ES-I3 (cell line): Measurements from ENCODE around the gene MINDY4.

Source experiments
- H3K36me3 ChIP-seq: 2 replicates; pipeline ENCODE4 v1.6.1; 2013; ENCODE audit warnings: mild to moderate bottlenecking, low read length, control low read depth, moderate library complexity; ENCODE audit not compliant: insufficient read depth
- H3K4me1 ChIP-seq: 2 replicates; pipeline ENCODE4 v1.6.1; 2013; ENCODE audit warnings: mild to moderate bottlenecking, control low read depth, low read length; ENCODE audit not compliant: insufficient read depth
- H3K9ac ChIP-seq: 2 replicates; pipeline ENCODE4 v1.6.1; 2013; ENCODE audit warnings: low read depth, mild to moderate bottlenecking, low read length, moderate library complexity
- H3K9me3 ChIP-seq: 2 replicates; pipeline ENCODE4 v1.6.1; 2013; ENCODE audit warnings: mild to moderate bottlenecking, low read length, moderate library complexity; ENCODE audit not compliant: control insufficient read depth, insufficient read depth

MINDY4 gene

DNA sequence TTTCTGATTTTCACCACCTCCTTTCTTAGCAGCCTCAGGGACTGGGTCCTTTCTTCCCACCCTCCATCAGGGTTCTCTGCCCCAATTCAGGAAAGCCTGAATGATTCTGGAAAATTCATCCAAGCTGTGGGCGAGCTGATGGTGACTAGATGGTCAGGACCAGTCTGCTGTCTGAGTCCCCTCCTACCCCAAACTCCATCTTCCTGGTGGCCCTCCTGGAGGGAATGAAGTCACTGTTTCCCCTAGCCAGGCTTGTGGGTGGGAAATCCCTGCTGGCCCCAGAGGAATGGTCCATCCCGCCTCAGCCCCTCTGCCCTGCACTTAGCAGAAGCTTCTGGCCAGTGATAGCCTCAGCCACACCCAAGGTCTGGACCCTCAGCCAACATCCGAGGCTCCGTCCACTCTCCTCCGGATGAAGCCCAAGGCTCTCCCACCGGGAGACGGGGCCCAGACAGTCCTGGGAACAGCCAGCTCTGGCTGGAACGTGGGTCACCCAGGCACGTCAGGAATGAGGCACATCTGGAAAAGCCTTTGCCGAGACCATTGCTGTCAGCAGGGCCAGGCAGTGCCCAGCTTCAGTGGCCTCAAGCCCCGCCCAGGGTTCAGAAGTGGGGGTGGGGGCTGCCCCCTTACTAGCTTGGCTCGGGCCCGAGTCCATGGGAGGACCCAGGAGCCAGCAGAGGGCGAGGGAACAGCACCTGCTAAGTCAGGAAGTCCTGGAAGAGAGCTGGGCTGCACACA is 136.5 kb downstream of the MINDY4 start:
- H3K9me3 ChIP-seq = no peaks in the 10 kb centered on the region
- H3K4me1 ChIP-seq = no peaks in the 10 kb centered on the region; the same call in 1 of the 2 replicates
- H3K36me3 ChIP-seq = no peaks in the 10 kb centered on the region
- no peak overlapping the region for H3K9ac ChIP-seq

DNA sequence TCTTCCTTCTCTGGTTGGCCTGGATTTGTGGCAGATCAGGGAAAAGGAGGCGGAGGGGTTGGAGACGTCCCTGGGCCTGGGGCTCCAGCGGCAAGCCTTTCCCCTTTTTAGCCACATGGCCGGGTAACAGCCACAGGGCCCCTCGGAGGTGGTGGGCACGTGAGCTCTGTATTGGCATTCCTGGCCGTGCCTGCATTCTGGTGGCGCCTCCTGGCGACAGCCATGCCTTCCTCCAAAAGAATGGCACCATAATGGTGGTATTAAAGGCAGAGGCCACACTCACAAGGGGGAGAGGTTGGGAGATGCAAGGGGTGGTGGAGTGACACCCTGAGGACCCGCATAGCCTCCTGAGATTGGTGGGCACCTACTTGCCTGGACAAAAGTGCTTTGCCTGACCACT is 137.5 kb downstream of the MINDY4 start:
- Histone ChIP-seq H3K9me3 (no peaks in the 10 kb centered on the region), H3K9ac (no peak overlapping the region), H3K4me1 (no peaks in the 10 kb centered on the region; the same call in 1 of the 2 replicates), H3K36me3 (no peaks in the 10 kb centered on the region)

DNA sequence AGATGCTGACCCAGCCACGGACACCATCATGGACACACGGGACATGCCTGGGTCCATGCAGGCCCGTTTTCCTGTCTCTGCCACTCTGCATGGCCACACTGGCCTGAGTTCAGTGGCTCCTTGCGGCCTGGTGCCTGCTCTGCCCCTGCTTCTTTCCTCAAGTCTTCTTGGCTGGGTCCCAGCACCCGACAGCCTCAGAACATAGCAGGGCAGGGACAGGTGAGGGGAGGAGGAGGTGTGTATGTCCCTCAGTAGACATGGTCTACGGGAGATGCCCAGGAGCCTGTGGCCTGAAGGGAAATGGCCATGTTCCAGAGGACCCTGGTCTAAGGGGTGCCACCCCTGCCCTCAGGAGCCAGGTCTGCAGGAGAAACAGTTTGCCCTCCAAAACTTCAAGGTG is 138.2 kb downstream of the MINDY4 start:
- Histone ChIP-seq H3K4me1 (no peaks in the 10 kb centered on the region; the same call in 1 of the 2 replicates), H3K36me3 (no peaks in the 10 kb centered on the region), H3K9ac (no peak overlapping the region), H3K9me3 (no peaks in the 10 kb centered on the region)

DNA sequence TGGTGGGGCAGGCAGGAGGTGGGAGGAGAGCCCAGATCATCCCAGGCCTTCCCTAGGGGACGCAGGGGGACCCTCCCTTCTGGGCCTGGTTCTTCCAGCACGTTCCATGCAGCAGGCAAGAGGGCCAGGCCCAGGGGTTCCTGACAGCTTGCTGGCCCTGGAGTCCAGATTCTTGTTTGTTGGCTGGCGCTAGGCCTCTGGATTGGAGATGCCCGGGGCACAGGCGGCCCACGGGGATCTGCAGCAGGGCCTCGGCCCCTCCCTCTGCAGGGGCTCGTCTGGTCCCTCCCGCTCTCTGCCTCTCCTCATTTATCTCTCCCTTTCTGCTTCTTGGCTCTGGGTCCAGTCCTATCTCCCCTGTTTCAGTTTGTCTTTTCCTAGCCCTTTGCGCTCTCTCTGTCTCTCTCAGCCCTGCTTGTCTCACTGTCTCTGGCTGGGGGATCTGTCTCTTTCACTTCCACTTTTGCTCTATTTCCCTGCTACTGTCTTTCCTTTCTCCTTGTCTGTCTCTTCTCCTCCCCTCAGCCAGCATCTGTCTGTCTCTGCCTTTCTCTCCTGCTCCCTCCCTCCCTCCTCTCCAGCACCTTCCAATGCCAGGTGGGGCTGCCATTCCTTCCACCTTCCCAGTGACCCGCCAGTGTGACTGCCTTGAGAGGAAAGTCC is 139.3 kb downstream of the MINDY4 start:
- no peaks in the 10 kb centered on the region; the same call in 1 of the 2 replicates for H3K4me1 ChIP-seq
- no peaks in the 10 kb centered on the region for H3K9me3 ChIP-seq
- no peak overlapping the region for H3K9ac ChIP-seq

DNA sequence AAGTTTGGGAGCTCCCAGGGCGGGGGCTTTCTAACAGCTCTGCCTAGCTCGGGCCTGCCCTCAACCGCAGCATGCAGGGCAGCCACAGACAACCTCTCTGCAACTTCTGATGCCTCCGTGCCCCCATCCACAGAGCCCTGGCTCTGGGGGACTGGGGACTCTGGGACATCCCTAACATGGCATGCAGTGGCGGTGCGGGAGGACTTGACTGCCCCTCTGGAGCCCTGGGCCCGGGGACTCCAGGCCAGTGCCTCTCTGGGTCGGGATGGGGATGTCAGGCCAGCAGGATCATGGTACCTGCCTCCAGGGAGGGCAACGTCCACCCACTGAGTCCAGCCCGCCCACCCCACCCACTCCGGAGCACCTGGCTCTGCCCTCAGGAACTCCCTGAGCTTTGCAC is 139.9 kb downstream of the MINDY4 start:
- no peaks in the 10 kb centered on the region; the same call in 1 of the 2 replicates for H3K4me1 ChIP-seq
- no peak overlapping the region for H3K9ac ChIP-seq
- no peaks in the 10 kb centered on the region for H3K9me3 ChIP-seq
- H3K36me3 ChIP-seq = no peaks in the 10 kb centered on the region

More for the DNA sequence above, 139.3 kb downstream of the MINDY4 start:
- H3K36me3 ChIP-seq = no peaks in the 10 kb centered on the region

DNA sequence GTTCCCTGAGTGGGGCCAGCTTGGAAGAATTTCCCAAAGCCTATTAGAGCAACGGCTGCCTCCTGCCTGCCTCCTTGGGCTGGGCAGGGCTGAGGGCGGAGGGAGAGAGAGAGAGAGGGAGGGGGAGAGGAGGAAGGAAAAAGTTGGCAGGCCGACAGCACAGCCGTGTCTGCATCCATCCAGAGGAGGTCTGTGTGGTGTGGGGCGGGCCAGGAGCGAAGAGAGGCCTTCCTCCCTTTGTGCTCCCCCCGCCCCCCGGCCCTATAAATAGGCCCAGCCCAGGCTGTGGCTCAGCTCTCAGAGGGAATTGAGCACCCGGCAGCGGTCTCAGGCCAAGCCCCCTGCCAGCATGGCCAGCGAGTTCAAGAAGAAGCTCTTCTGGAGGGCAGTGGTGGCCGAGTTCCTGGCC is 140.3 kb downstream of the MINDY4 start, which contains the start of gene AQP1:
AQP1 (plus strand) TSS at position 293 of the 409 bp plus-strand sequence; CDS start at position 350, 57 bp downstream.
- Histone ChIP-seq H3K36me3 (no peaks in the 10 kb centered on the region), H3K4me1 (peaks cover 2% of the 10 kb centered on the region; the same call in 1 of the 2 replicates), H3K9ac (no peak within 1 kb of the TSS), H3K9me3 (no peaks in the 10 kb centered on the region)

DNA sequence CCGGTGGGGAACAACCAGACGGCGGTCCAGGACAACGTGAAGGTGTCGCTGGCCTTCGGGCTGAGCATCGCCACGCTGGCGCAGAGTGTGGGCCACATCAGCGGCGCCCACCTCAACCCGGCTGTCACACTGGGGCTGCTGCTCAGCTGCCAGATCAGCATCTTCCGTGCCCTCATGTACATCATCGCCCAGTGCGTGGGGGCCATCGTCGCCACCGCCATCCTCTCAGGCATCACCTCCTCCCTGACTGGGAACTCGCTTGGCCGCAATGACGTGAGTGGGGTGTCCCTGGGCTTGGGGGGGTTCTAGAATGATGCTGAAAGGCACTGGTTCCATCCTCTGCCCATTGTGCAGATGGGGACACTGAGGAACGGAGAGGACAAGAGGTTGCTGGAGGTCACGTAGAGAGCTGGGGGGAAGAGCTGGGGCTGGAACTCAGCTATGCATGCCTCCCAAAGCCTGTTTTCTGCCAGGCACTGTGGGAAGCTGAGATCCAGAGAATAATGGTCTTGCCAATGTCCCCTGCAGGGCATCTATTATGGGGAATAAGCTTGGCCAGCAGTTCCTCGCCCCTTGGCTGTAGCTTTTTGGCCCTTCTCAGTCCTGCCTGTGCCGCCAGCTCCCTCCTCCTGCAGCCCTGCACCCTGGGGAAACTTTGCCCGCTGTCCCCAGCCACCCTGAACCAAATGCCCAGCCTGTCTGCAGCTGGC is 141.0 kb downstream of the MINDY4 start:
- Histone ChIP-seq H3K4me1 (peaks cover 4% of the 10 kb centered on the region; the same call in 1 of the 2 replicates), H3K36me3 (no peaks in the 10 kb centered on the region), H3K9ac (no peak overlapping the region), H3K9me3 (no peaks in the 10 kb centered on the region)

DNA sequence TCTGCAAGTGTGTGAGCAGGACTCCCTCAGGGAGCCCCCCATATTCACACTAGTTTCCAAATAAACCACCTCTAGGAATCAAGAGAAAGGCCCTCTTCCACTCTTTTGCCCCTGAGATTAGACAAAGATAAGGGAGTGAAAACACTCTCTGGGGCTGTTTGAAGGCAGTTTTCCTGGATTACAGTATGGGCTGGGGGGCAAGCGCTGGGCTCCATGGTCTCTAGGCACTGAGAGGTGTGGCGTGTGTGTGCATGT is 141.4 kb downstream of the MINDY4 start:
- Histone ChIP-seq H3K9me3 (no peaks in the 10 kb centered on the region), H3K36me3 (no peaks in the 10 kb centered on the region), H3K4me1 (peaks cover 4% of the 10 kb centered on the region; the same call in 1 of the 2 replicates), H3K9ac (no peak overlapping the region)

DNA sequence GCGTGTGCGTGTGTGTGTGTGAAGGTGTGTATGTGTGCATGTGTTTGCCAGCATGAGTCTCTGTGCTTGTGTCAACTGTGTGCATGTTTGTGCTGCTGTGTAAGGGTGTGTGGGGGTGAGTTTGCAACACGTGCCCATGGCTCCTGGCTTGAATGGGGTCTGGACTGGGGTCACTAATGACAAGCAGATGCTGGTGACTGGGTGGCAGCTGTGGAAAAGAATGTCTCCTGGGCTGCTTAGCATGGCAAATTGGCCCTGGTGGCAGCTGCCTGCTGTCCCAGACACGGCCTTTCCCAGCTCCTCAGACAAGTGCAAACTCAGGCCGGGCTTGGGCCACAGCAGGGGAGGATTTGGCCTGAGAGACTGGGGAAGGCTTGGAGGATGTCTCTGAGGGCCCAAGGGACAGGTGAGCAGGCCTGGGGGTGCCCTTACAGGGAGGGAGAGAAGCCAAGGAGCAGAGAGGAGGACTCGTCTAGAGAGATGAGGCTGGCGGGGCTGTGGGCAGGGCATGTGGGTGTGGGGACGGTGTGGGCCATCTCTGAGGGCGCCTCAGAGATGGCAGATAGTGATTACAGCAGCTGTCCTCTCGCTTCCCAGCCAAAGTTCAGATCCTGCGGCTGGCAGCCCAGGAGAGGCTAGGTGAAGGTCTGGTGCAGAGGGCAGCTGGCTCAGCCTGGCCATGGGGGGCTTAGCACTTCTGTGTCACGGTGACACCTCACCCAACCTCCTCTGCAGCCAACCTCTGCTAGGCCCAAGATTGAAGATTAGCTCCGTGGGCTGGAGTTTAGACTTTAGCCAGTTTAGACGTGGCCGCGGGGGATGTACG is 142.0 kb downstream of the MINDY4 start:
- Histone ChIP-seq H3K36me3 (no peaks in the 10 kb centered on the region), H3K9ac (no peak overlapping the region), H3K9me3 (no peaks in the 10 kb centered on the region), H3K4me1 (peaks cover 4% of the 10 kb centered on the region; the same call in 1 of the 2 replicates)

DNA sequence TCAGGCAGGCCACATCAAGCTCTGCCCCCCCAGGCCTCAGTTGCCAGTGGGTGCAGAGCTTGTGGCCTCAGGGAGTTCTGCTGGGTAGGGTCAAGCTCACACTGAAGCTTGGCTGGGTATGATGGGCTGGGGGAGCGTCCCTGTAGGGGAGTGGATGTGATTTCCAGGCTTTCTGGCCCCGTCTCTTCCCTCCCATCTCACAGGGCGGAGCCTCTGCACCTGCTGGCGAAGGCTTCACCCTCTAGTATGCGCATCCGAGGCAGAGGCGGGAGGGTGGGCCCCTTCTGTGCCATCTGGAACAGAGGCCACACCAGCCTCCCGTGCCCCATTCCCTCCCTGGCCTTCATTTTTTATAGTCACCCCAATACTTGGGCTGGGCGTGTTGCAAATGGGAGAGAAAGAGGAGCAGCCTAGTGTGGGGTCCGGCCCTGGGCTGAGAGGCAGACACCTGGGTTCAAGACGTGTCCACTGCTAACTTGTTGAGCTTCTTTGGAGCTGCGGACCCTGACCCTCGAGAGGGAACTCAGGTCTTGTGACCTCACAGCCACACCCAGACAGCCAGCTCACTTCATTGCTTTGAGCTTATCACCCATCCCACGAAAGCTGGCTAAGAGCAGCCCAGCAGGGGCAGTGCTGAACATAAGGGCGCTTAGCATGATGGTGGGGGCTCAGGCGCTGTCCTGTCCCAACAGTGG is 142.8 kb downstream of the MINDY4 start:
- peaks cover 4% of the 10 kb centered on the region; the same call in 1 of the 2 replicates for H3K4me1 ChIP-seq
- H3K9ac ChIP-seq = no peak overlapping the region
- H3K36me3 ChIP-seq = no peaks in the 10 kb centered on the region
- H3K9me3 ChIP-seq = no peaks in the 10 kb centered on the region

DNA sequence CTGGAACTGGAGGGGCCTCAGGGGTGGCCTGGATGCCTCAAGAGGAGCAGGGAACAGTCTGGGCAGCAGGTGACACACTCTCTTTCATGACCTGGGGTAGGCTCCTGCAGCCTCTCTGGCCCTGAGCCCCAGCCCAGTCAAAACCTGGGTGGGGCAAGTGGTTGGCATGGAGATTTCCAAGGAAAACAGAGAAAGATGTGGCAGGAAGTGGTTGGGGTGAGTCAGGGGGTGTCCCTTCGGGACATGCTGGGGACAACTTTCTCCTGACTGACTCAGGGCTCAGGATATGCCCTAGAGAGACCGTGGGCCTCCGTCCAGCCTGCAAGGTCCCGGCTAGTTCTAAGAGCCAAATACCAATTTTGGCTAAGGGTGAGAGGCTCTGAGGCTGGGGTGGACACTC is 143.4 kb downstream of the MINDY4 start:
- no peaks in the 10 kb centered on the region for H3K9me3 ChIP-seq
- H3K9ac ChIP-seq = no peak overlapping the region
- H3K4me1 ChIP-seq = peaks cover 4% of the 10 kb centered on the region; the same call in 1 of the 2 replicates
- no peaks in the 10 kb centered on the region for H3K36me3 ChIP-seq

DNA sequence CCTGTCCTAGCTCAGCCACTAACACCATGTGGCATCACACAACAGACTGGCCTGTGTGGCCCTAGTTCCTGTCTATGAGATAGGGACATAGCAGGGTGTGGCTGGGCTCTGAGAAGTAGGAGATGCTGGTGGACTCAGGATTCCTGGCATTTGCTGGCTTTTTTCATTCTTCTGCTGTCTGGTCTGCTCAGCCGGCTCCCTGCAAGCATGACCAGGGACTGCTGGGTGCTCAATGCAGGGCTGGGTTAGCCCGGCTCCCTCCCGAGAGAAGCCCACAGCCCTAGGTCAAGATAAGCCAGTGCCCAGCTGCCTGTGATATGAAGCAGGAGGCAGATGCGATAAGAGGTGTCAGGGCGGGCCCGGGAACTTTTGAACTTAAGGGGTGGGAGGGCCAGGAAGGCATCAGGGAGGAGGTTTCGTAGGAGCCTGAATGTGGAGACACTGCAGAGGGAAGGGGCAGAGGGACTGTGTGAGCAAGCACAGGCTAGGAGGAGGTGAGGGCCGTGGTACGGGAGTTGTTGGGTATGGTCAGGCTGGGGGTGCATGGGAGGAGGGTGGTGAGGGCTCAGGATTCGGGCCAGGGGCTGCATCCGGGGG is 143.9 kb downstream of the MINDY4 start:
- Histone ChIP-seq H3K9ac (no peak overlapping the region), H3K9me3 (no peaks in the 10 kb centered on the region), H3K4me1 (peaks cover 4% of the 10 kb centered on the region; the same call in 1 of the 2 replicates), H3K36me3 (no peaks in the 10 kb centered on the region)

DNA sequence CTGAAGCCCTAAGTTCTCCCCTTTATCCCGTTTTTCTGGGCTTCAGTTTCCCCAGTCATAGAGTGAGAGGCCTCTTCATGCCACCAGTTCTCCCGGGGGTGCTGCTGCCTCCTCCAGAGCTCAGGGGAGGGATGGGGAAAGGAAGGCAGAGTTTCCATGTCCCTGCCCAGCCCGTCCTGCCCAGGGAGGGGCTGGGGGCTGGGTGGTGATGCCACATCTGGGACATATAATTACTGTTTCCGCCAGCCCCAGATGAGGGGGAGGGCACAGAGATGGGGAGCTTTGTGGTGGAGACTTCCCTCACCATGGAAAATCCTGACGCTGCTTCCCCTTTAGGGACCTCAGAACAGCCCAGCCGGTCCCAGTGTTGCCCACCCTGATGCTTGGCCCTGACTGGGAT is 144.5 kb downstream of the MINDY4 start:
- Histone ChIP-seq H3K9ac (no peak overlapping the region), H3K4me1 (peaks cover 5% of the 10 kb centered on the region; the same call in 1 of the 2 replicates), H3K9me3 (no peaks in the 10 kb centered on the region), H3K36me3 (no peaks in the 10 kb centered on the region)
